Measurements from ENCODE around the gene NAV2.
"Not testable (repeated sequence)": the region's sequence is repeated elsewhere in the genome, so short reads cannot be mapped to it uniquely, and the experiment has no call there.

The NAV2 gene

DNA sequence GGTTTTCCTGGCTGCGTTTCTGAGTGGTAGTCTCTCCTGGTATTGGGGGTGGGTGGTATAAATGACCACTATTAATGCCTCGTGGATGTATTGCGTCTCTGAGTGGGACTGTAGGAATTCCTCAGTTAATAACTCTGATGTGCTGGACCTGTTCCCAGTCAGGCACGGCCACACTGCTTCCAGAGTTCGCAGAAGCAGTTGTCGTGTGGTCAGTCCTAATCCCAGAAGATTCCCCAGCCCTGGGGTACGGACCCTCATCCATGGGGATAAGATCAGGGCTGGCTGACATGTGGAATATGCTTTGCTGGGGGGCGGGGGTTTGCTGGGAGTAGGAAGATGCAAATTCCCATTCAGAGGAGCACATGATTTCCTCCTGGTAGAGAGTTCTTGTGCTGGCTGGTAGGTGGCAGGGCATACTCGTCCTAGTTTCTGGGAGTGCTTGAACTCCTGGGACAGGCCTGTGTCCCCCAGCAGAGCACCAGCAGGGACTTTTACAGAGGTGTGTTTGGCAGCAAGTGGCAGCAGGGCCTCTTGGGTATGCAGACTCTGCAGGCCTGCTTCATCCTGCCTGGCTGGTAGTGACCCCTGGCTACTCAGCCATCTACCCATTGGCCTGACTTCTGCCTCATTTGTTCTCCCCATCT lies 157.4 kb downstream of the NAV2 start:
- DNase-seq, result no peak

DNA sequence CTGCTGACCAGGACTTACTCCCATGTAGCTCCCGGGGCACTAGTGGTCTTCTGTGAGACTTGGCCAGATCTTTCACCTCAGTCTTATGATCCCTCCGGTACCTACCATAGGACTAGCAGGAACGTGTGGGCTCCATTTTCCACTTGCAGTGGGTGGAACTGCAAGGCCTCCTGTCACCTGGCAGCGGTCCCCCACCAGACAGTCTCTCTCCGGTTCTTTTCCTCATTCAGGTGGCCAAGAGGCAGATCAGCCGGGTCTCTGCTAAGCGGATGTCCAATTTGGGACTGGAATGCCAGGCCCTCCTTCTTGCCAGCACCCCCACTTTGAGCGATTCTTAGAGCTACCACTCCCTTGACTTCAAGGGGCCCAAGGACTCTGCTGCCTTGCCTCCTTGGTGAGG lies 158.9 kb downstream of the NAV2 start:
- DNase-seq, result no peak

DNA sequence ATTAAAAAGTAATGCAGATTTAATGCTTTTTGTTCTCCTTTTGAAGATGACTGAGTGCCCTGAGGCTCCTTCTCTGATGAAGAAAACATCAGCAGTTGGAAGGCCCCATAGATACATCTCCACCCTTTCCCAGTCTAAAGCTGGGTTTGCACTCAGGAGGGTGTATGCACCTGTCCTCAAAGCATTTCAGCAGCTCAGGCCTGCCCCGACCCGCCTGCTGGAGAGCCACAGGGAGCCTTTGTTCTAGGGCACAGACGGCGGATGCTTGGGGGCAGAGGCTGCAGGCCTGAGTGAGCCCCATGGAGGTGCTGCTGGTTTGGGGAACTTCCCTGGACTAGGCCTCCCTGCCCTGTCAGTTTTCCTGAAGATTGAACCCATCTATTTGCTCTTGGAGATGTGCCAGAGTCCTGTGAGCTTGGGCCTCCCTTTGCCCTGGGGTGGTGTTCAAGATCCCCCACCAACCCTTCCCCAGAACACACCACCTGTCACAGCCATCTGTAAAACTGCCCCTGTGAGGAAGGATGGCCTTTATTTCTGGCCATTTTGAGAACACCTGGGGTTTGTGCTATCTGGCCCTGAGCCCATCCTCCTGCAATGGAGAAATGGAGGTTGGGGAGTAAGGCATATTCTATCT lies 160.0 kb downstream of the NAV2 start:
- DNase-seq, result peak; percentile 57 to 90

DNA sequence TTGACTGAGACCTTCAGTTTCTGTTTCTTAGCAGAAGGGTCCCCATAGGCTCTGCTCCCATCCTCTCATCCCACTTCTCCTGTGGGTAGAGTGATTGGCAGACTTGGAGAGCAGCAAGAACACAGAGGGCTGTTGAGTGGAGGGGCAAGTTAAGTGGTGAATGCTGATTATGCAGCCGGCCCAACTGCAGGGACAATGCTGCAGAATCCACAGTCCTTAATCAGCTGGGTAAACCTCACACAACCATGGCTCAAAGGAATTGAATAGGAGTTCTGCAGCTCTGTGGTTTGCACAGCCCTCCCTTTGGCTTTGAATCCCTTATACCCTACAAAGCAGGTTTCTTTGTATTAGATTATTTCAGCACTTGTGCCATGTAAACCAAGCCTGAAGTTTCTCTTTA lies 161.1 kb downstream of the NAV2 start:
- peak in 1 of 2 experiments; percentile 56 for DNase-seq

DNA sequence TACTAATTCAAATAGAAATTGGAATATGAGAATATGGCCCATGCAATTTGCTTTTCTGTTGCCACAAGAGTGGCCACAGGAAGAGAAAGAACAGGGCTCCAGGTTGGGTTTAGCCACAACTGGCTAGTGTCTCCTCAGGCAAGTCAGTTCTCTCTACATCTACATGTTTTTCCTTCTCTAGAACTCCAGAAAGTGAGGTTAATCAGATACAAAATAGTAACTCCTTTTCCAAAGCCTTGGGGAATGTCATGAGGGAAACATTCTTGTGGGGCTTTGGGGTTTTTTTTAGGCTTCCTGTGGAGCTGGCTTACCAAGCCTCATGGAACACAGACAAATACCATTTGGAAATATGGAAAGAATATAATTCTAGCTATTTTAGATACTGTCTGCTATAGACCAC lies 161.6 kb downstream of the NAV2 start:
- no peak for DNase-seq

DNA sequence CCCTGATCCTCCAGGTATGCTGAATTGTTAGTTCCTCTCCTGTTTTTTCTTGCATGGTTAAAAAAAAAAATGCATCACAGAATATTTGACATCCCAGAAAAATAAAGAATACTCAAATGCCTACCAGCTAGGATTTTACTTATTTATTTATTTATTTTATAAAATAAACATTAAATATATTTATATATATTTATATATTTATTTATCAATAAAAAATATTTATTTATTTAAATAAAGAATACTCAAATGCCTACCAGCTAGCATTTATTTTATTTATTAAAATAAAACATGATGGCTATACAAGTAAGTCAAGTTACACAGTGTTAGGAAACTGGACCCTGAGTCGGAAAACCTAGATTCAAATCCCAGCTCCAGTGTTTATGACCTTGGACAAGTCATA lies 164.1 kb downstream of the NAV2 start:
- no peak for DNase-seq

DNA sequence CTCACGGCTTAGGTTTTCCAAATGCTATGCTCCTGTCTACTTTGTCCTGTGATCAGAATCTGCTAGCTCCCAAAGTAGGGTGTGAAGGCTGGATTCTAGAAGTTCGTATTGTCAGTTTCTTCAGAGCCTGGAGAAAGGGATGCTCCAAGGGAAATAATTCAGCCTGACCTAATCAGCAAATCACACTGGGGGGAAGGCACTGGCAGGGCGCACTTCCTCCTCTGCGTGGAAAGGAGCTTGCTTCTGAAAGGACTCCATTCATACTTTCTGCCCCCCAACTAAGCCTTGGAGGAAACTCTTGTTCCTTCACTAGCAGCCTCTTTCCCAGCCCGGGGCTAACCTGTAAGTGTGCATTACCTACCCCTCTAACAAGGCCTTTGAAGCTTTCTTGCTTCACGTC lies 165.9 kb downstream of the NAV2 start:
- no peak for DNase-seq

DNA sequence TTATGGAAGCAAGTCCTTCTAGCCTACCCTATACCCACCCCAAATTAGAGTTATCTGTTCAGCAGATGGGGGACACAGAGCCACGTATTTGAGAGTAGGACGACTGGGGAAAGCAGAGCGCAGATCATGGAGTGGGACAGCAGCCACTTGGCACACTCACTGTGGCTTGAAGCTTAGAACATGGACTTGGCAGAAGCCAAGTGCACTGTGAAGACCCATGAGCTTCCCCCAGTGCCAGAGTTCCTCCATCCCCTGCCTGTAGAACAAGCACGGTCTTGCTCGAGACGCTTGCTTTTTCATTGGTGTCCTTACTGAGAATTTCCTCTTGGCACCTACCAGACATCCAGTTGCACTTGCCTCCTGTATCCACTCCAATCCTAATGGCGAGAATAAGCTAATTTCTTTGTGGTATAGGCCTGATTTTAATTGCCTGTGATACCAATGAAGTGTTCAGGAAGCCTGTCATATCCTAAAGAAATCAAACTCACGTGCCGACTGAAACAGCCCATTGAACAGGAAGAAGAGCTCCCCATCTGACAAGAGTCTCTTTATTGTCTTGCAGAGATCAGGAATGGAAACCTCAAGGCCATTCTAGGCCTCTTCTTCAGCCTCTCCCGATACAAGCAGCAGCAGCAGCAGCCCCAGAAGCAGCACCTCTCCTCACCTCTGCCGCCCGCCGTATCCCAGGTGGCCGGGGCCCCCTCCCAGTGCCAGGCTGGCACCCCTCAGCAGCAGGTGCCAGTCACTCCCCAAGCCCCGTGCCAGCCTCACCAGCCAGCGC lies 166.9 kb downstream of the NAV2 start:
- DNase-seq, result peak in 1 of 2 experiments; percentile 52

DNA sequence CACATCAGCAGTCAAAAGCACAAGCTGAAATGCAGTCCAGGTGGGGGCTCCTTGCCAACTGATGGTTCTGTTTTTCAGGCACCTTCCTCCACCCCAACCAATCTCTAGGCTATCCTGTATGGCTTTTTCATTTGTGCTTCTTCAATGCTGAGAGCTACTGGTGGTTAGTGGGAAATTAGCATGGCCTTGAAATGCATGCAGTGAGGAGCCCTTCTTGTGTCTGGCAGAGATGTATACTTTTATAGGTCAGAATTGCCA lies 167.4 kb downstream of the NAV2 start:
- peak; percentile 42 to 88 for DNase-seq

DNA sequence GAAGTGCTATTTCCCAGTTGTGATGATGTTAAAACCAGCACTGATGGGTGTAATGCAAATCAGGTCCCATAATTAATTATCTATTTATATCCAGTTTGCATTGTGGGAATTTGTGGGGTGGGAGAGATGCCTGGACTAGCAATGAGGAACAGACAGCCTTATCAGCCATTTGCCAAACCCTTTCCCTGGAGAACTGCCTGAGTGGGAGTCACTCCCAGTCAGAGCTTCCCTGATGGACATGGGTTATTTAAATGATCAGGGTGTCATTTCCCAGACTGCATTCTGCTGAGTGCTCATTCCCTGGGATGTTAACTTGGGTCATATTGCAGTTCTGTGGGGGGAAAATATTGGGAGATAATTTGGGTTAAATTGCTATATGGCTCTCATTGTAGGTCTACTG lies 168.5 kb downstream of the NAV2 start:
- no peak for DNase-seq

DNA sequence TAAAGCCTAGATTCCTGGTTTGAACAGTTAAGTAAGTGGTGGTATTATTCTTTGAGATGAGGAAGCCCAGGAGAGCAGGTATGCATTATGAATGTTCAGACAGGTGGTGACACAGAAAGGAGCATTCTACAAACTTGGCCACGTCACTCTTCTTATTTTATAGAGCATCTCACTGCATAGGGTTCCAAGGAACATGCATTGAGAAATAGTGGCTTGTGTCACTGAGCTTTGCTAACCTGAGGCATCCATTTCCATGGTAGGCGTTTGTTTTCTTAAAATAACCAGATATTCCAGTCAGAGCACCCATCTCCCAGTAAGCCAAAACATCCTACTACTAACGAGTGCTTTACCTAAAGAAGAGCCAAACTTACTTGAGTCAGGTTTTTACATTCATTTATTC lies 169.7 kb downstream of the NAV2 start:
- DNase-seq, result no peak

DNA sequence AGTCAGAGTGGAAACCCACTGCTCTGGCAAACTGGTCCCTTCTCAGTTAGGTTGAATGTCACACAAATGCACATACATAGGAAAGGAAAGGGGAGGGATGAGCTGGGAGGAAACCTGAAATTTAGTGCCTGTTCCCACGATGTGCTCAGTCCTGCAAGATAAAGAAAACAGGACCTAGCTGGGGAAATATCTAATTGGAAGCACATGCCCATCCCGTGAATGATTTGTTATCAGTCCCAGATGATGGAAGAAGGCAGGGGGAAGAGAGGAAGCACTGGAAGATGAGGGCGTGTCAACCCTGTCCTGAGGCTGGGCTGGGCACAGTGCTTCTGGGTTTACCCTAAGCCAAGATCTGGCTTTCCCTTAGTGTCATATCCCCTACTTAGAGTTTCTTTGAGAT lies 173.9 kb downstream of the NAV2 start:
- no peak for DNase-seq

DNA sequence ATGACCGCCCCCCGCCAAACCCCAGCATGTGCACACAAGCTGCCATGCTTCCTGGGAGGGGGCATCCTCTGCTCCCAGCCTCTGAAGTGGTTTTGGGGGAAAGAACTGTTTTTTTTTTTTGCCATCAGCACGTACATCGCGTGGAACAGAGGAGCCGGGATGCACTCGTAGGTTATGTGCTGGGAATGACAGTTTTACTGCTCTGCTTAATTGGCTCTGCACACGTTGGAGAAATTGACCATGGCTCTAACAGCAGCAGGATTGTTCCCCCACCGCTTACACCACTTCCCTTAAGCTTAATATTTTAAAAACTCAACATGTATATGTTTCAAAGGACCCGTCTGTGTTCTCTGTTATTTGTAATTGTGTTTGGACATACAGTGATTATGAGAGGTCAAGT lies 175.2 kb downstream of the NAV2 start:
- no peak for DNase-seq

DNA sequence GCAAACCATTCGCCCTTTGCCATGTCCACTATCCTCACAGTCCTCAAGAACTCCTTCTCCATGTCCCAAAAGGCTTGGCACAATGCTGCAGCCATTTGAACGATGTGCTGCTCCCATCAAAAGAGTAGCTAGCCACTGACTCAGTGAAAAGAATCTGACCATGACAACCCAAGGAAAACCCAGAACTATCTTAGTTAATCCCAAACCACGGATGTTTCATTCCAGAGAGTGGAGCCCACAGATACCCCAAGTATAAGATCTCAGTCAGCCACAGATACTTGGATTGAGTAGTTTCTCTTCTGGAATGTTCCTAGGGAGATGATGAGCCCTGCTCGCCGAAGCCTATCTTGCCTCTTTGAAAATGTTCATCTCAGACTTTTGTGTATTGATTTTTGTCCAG lies 176.9 kb downstream of the NAV2 start:
- no peak for DNase-seq

DNA sequence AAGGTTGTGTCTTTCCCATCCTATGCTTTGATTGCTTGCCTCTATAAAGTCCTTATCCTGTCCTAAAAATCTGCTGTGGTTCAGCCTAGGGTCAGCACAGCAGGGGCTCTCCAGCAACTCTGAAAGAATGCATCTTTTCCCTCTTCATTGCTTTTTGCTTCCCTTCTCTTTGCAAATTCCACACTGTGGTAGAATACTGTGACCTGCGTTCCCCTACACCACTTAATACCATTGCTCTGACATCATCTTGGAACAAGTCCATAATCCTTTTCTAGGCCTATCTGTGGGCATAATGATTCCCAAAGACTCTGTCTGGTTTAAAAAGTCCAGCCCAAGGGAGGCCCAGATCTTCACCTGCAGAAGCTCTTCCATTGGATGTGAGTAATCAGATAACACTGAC lies 177.7 kb downstream of the NAV2 start:
- DNase-seq, result no peak

DNA sequence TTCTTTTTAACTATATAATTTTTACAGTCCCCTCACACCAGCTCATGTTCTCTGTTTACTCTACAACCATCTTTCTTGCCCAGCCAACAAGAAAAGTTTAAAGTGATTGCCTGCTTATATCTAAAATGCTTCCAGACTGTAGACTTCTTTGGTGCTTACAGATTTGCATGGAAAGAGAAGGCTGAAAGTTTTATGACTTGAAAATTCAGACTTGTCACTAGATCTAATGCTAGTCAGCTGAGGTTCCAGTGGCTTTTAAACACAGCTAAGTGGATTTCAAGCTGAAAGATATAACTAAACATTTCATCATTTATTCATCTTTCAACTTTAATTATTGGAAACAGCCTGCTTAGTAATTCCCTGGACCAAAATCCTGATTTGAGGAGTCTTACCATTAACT lies 178.4 kb downstream of the NAV2 start:
- no peak for DNase-seq

DNA sequence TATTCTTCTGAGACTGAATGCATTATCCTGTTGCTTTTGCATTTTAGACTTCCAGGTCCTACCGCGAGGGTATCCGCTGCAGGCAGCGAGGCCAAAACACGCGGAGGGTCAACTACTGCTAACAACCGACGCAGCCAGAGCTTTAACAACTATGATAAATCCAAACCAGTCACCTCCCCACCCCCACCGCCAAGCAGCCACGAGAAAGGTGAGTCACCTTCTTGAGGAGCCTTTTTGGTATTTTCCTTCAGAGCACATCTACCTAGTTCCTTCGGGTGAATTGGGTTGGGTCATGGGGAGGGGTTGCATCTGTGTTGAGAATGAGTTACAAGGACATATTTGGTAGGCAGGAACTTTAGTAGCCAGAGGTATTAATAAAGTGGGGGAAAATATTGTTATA lies 179.8 kb downstream of the NAV2 start:
- DNase-seq, result no peak

DNA sequence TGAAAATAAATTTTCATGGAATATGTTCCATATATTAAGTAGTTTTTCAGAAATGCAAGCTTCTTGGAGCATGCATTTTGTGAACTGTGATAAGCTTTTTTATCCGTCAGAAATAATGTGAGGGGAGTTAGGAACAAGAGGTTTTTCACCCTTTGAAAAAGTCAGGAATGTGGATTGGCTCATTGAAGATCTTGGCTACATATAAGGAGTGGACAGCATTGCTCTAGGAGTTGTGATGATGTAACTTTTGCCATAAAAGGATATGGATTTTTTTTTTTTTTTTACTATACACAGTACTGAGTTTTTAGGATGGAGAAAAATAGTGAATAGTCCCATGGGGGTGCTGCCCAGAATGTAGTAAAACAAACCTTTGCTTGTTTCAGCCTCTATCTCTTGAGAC lies 180.2 kb downstream of the NAV2 start:
- DNase-seq, result no peak

DNA sequence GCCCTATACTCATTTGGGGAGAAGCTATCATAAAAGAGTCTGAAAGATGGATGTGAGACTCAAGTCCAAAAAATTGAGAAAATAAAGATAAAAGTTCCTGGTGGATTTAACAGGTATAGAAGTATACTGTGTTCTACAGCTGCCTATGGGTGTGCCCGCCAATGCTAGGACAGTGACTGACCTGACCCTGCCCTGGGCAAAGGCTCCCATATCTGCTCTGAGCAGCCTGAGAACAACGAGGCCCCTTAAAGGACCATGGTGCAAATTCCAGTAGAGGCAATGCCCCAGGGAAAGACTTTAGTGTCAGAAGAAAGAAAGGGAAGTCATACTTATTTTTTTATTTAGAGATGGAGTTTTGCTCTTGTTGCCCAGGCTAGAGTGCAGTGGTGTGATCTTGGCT lies 181.8 kb downstream of the NAV2 start:
- DNase-seq, result no peak

DNA sequence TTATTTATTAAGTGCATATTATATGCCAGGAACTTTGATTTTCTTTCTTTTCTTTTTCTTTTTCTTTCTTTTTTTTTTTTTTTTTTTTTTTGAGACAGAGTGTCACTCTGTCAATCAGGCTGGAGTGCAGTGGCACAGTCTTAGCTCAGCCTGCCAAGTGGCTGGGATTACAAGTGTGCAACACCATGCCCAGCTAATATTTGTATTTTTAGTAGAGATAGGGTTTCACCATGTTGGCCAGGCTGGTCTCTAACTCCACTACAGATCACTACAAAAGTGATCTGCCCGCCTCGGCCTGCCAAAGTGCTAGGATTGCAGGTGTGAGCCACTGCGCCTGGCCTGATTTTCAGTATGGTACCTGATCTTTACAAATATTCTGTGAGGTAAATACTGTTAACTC lies 182.4 kb downstream of the NAV2 start:
- not testable (repeated sequence) for DNase-seq

DNA sequence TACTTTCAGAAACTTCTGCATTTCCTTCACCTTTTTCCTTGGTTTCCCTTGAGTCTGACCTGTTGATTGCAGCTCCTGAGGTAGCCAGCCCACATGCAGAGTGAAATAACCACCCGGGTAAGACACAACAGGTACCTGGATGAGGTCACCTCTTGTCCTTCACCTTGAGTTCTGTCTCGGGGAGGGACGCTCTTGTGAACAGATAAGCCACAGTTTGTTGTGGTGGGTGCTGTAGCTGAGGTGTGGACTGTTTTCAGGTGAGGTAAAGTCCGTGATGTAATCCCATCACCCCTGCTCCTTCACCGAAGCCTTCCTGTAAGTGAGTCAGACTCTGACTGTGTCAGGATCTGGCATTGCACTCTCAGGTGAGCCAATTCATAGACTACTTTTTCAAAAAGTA lies 183.1 kb downstream of the NAV2 start:
- no peak for DNase-seq

DNA sequence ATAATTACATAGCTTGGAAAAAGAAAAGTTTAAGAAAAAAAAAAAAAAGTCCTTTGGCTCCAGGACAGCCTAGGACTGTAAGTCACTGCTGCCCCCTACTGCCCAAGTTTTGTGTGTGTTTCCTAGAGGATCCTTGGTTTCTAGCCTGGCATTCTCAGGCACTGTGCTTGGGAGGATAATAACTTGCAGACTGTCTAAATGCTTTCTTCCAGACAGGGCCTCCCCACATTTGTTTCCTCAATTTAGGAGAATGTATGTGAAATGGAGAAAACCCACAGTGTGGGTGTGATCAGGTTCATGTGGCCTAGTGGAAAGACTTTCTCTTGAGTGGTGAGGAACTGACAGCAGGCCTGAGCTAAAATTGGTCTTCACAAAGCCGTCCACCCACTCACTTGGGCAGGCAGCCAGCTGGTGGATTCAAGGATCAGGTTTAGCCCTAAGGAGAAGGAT lies 191.0 kb downstream of the NAV2 start:
- DNase-seq, result peak; percentile 62 to 66

DNA sequence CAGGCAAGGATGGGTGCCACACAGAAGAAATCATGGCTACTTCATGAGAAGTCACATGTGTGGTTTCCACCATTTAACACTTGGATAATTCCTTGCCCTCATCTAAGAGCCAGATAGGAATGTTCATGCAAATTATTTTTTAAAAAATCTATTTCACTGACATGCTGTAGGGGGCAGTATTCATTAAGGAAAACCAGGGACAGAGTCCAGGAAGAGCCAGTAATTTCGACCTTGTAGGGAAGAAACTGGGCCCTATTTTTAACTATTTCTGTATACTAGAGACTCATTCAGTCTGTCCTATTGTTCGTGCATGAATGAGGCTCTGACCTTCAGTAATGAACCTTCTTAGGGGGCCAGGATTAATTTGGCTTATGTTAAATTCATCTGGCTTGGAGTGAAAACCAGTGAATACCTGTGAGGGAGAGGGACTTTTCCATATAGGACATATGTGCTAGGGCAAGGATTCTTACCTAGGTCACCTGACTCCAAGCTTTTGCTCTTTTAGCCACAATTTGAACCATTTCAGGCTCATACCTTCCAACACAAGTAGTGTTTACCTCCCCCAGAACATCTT lies 192.7 kb downstream of the NAV2 start:
- peak; percentile 50 to 57 for DNase-seq

DNA sequence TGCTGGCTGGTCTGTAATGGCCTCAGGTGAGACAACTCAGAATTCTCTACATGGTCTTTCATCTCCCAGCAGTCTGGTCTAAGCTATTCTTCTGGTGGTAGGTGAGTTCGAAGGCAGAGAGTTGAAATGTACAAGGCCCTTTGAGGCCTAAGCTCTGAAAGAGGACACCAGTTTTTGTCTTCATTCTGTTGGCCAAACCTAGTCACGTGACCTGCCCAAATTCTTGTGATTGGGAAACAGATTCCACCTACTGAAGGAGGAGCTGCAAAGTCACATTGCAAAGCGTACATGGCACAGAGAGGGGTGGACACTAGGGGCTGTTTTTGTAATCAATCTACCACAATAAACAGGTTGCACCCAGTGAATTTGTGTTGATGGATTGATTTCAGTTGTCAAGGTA lies 193.5 kb downstream of the NAV2 start:
- no peak for DNase-seq

Measured in NCI-H2081 (cell line).